DOHH2 (cell line): Measurements from ENCODE around the gene LRRFIP2.

Experiments
- CTCF ChIP-seq: fragments of 200-600 bp; sonication (generic); IDR thresholded peaks from one replicate; pipeline ENCODE4 v1.5.1; 2014; ENCODE audit warnings: antibody characterized with exemption, mild to moderate bottlenecking, low read depth, low read length; ENCODE audit not compliant: poor library complexity, severe bottlenecking
- EZH2phosphoT487 ChIP-seq: fragments of 200-600 bp; sonication (generic); IDR thresholded peaks from 2 replicates; pipeline ENCODE4 v1.6.1; 2017; ENCODE audit warnings: borderline replicate concordance, mild to moderate bottlenecking, antibody characterized with exemption, low read length, moderate library complexity, mixed read lengths

GRCh38 chr3:37179144-37179967 is 5.0 kb upstream of the LRRFIP2 start:
- TF ChIP-seq CTCF (no peak), EZH2phosphoT487 (no peak)
